HepG2 (cell line): ENCODE data around the gene FAM120B. TPM values are rescaled to one million over a fixed set of nuclear protein-coding genes. Genes with fewer than 3 reads are reported as not detected.

Experiments used
- ATAC-seq: fragments of 200-7000 bp; cut with Tn5 transposase; 3 replicates; pipeline ENCODE4 v1.9.1; 2020; ENCODE audit warnings: mild to moderate bottlenecking, moderate library complexity
- BruUV-seq: library from RNA; stranded (reverse); fragments of 400-500 nt; replicated peaks from 2 replicates; lab custom pipeline; 2021; lab: Mats Ljungman, UMichigan
- CTCF ChIA-PET: fragments of 300-600 bp; formaldehyde crosslinking; extraction: SDS; loops from one replicate; lab custom pipeline; 2021; ENCODE audit warnings: low total read pairs, inconsistent platforms, low intra/inter-chr PET ratio; lab: Yijun Ruan, JAX
- POLR2A ChIA-PET: fragments of 350-600 bp; sonication (Branson Sonifier 250); formaldehyde crosslinking; loops from one replicate; lab custom pipeline; 2020; ENCODE audit warnings: antibody characterized with exemption, inconsistent platforms; lab: Yijun Ruan, JAX
- DNase-seq: peaks from one replicate; pipeline ENCODE4 v3.0.0-alpha.2; 2015; ENCODE audit warnings: low spot score
- FAIRE-seq: peaks from 3 replicates; lab custom pipeline; 2011; peaks lifted over from hg19 to GRCh38; lab: Jason Lieb, UNC
- H2AFZ ChIP-seq: one replicate; pipeline ENCODE4 v1.6.1; 2011; ENCODE audit warnings: low read length, inconsistent platforms
- H3K27ac ChIP-seq: fragments of 300-600 bp; 3 replicates; pipeline ENCODE4 v1.8.0; 2011; ENCODE audit warnings: mixed run types, mild to moderate bottlenecking, mixed read lengths, low read length, inconsistent platforms; ENCODE audit not compliant: insufficient read depth; ENCODE audit errors: extremely low read length
- H3K27me3 ChIP-seq, 2 experiments: fragments of 200-600 bp in 1 of 2; 2 replicates in 1 of 2; 3 replicates in 1 of 2; pipeline versions ENCODE4 v1.6.0 to v1.8.0; 2011; ENCODE audit warnings: low read length in 2 of 2, mild to moderate bottlenecking in 2 of 2, moderate library complexity in 2 of 2, inconsistent platforms in 1 of 2; ENCODE audit not compliant: insufficient read depth in 2 of 2, control insufficient read depth in 1 of 2
- H3K36me3 ChIP-seq, 2 experiments: fragments of 200-600 bp in 1 of 2; replicated peaks in 1 of 2; 2 replicates in 1 of 2; 3 replicates in 1 of 2; pipeline versions ENCODE4 v1.5.1 to v1.8.0; 2011; ENCODE audit warnings: low read length in 2 of 2, inconsistent platforms in 1 of 2; ENCODE audit not compliant: insufficient read depth in 2 of 2, control insufficient read depth in 1 of 2
- H3K4me1 ChIP-seq: 2 replicates; pipeline ENCODE4 v1.5.1; 2012; ENCODE audit warnings: low read length, inconsistent platforms; ENCODE audit not compliant: insufficient read depth
- H3K4me2 ChIP-seq: 2 replicates; pipeline ENCODE4 v1.6.0; 2011; ENCODE audit warnings: low read depth, low read length, inconsistent platforms
- H3K4me3 ChIP-seq, 3 experiments: fragments of 200-600 bp in 1 of 3; sonication (generic), shearing (Covaris generic) in 1 of 3; replicated peaks in 1 of 3; 2 replicates each; pipeline ENCODE4 v1.5.1; 2011 to 2016; ENCODE audit warnings: low read length in 3 of 3, inconsistent platforms in 2 of 3, low read depth in 2 of 3, mild to moderate bottlenecking in 2 of 3, control low read depth in 1 of 3, mixed read lengths in 1 of 3; ENCODE audit not compliant: insufficient read depth in 1 of 3
- H3K79me2 ChIP-seq: one replicate; pipeline ENCODE4 v1.6.1; 2011; ENCODE audit warnings: low read length, inconsistent platforms; ENCODE audit not compliant: insufficient read depth
- H3K9ac ChIP-seq: 2 replicates; pipeline ENCODE4 v1.6.0; 2011; ENCODE audit warnings: mild to moderate bottlenecking, low read depth, low read length, inconsistent platforms; ENCODE audit not compliant: insufficient read depth
- H3K9me3 ChIP-seq: 2 replicates; pipeline ENCODE4 v1.5.1; 2012; ENCODE audit warnings: mild to moderate bottlenecking, low read length
- H4K20me1 ChIP-seq: 2 replicates; pipeline ENCODE4 v1.6.0; 2011; ENCODE audit warnings: inconsistent platforms, mild to moderate bottlenecking, low read length, moderate library complexity; ENCODE audit not compliant: insufficient read depth
- ARNTL ChIP-seq: sonication (generic); formaldehyde crosslinking; IDR thresholded peaks from 2 replicates; pipeline ENCODE4 v1.4.0; 2020; ENCODE audit warnings: mild to moderate bottlenecking, missing genetic modification reagents
- BRD4 ChIP-seq: sonication (generic); formaldehyde crosslinking; IDR thresholded peaks from 2 replicates; pipeline ENCODE4 v1.4.0; 2020; ENCODE audit warnings: missing genetic modification reagents
- CEBPZ ChIP-seq: IDR thresholded peaks from 2 replicates; pipeline ENCODE4 v1.6.1; 2012; ENCODE audit warnings: low read length, improper control_type of control experiment
- FOXA3 ChIP-seq: IDR thresholded peaks from 2 replicates; pipeline ENCODE4 v1.6.1; 2016; ENCODE audit warnings: missing genetic modification reagents, missing compliant biosample characterization
- GATAD1 ChIP-seq: IDR thresholded peaks from 2 replicates; pipeline ENCODE4 v1.6.1; 2016; ENCODE audit warnings: missing genetic modification reagents, missing compliant biosample characterization
- GFI1 ChIP-seq: sonication (generic); formaldehyde crosslinking; IDR thresholded peaks from 2 replicates; pipeline ENCODE4 v1.5.0; 2020; ENCODE audit warnings: missing genetic modification reagents, mild to moderate bottlenecking, borderline replicate concordance
- KMT2A ChIP-seq: sonication (generic); formaldehyde crosslinking; IDR thresholded peaks from 2 replicates; pipeline ENCODE4 v1.4.0; 2020; ENCODE audit warnings: missing genetic modification reagents
- NFYB ChIP-seq: sonication (generic); formaldehyde crosslinking; IDR thresholded peaks from 2 replicates; pipeline ENCODE4 v1.4.0; 2020; ENCODE audit warnings: missing genetic modification reagents
- NR3C1 ChIP-seq: sonication (generic); formaldehyde crosslinking; IDR thresholded peaks from 2 replicates; pipeline ENCODE4 v1.4.0; 2020; ENCODE audit warnings: missing genetic modification reagents
- ZHX1 ChIP-seq: sonication (generic); formaldehyde crosslinking; IDR thresholded peaks from 2 replicates; pipeline ENCODE4 v1.8.1; 2022; ENCODE audit warnings: low read depth, mild to moderate bottlenecking, missing genetic modification reagents
- ZNF225 ChIP-seq: sonication (generic); formaldehyde crosslinking; IDR thresholded peaks from 2 replicates; pipeline ENCODE4 v1.4.0; 2020; ENCODE audit warnings: mild to moderate bottlenecking, missing genetic modification reagents
- ZNF367 ChIP-seq: sonication (generic); formaldehyde crosslinking; IDR thresholded peaks from 2 replicates; pipeline ENCODE4 v1.4.0; 2020; ENCODE audit warnings: missing genetic modification reagents, borderline replicate concordance
- ZNF383 ChIP-seq: sonication (generic); formaldehyde crosslinking; IDR thresholded peaks from 2 replicates; pipeline ENCODE4 v1.4.0; 2020; ENCODE audit warnings: missing genetic modification reagents, mild to moderate bottlenecking, borderline replicate concordance
- ZNF503 ChIP-seq: sonication (generic); formaldehyde crosslinking; IDR thresholded peaks from 2 replicates; pipeline ENCODE4 v1.4.0; 2020; ENCODE audit warnings: missing genetic modification reagents
- ZNF564 ChIP-seq: sonication (generic); formaldehyde crosslinking; IDR thresholded peaks from 2 replicates; pipeline ENCODE4 v1.8.1; 2023; ENCODE audit warnings: mild to moderate bottlenecking, missing genetic modification reagents
- ZNF724P ChIP-seq: sonication (generic); formaldehyde crosslinking; IDR thresholded peaks from 2 replicates; pipeline ENCODE4 v1.8.0; 2022; ENCODE audit warnings: missing genetic modification reagents, borderline replicate concordance
- ZNF740 ChIP-seq: sonication (generic); formaldehyde crosslinking; IDR thresholded peaks from 2 replicates; pipeline ENCODE4 v1.4.0; 2020; ENCODE audit warnings: missing genetic modification reagents
- WGBS: methylation state at CpG from one replicate; pipeline ENCODE4 v1.1.6; 2017; ENCODE audit warnings: low lambda C conversion rate; 5-methylcytosine and 5-hydroxymethylcytosine counted together
- in situ Hi-C: cut with HindIII; loops from 2 replicates; pipeline ENCODE4 v1.10.0; 2017; ENCODE audit warnings: low pct_unique_long_range_greater_than_20kb; ENCODE audit not compliant: extremely low pct_ligation_motif_present
- intact Hi-C: fragments of 100-400 bp; cut with micrococcal nuclease; formaldehyde crosslinking; loops from one replicate; pipeline ENCODE4 v1.10.0; 2022; ENCODE audit not compliant: unreplicated experiment
- polyA plus RNA-seq, 8 experiments: library from polyadenylated mRNA; depleted of rRNA in 3 of 8; stranded (reverse) in 7 of 8; unstranded in 1 of 8; fragments of >200 nt; fragmentation: Illumina TruSeq in 4 of 8; extraction: Trizol in 4 of 8; gene quantifications; 2 replicates each; pipeline versions ENCODE4 v1.2.1 to v1.2.3, GENCODE V29; 2011 to 2016; ENCODE audit warnings: low read depth in 4 of 8, missing spikeins in 1 of 8, mixed read lengths in 1 of 8; ENCODE audit not compliant: insufficient read depth in 1 of 8
- total RNA-seq, 5 experiments: library from RNA; depleted of rRNA; stranded (reverse); fragments of >200 nt; fragmentation: Illumina TruSeq; extraction: Trizol; gene quantifications; 2 replicates each; pipeline ENCODE4 v1.2.3, GENCODE V29; 2016; ENCODE audit warnings: low read depth in 1 of 5

Gene FAM120B
- total and polyA plus RNA-seq, 2 of the 13 experiments (the other 11 are each of a cell fraction or from before 2014, with no cell fraction given), result 9.2 to 10.7 TPM

- POLR2A ChIA-PET, result interaction anchor here (0.9 to 1.6 kb wide), 4 partner anchors 10 to 516 kb away, joined by 3 to 4 read pairs (median 4); no protein-coding TSS in a partner anchor
- FAIRE-seq (no peak), DNase-seq (no peak), ATAC-seq (peak; percentile 48)
- H3K4me2 ChIP-seq, result peak overlapping the region; percentile 84
- peaks cover 8% of the 10 kb centered on the region; the same call in 1 of the 2 replicates for H3K9me3 ChIP-seq
- H3K9ac ChIP-seq, result peak overlapping the region; percentile 95
- no TSS peak for BruUV-seq
- intact Hi-C loops (loop anchor here (5.0 to 10.0 kb wide), 3 partner anchors 119 to 604 kb away; partner anchors contain the start of genes C6orf120, PSMB1, TBP and WDR27), in situ Hi-C loops (no loop called here)
- 15% methylated on average over 11 of the region's 29 CpGs for WGBS
- CTCF ChIA-PET, result no interaction called here
- peaks cover 42% of the 10 kb centered on the region for H3K79me2 ChIP-seq
- H3K4me3 ChIP-seq, result peak overlapping the region; percentile 78 to 98 (median 92)
- H3K27me3 ChIP-seq, result no peaks in the 10 kb centered on the region; a peak in 1 of 5 replicates
- H4K20me1 ChIP-seq, result no peaks in the 10 kb centered on the region
- H2AFZ ChIP-seq, result peak overlapping the region; percentile 73
- H3K36me3 ChIP-seq, result no peaks in the 10 kb centered on the region; a peak in 1 of 5 replicates
- H3K4me1 ChIP-seq, result peaks cover 28% of the 10 kb centered on the region
- peak overlapping the region; percentile 36 for H3K27ac ChIP-seq
- TF ChIP-seq ARNTL (CRISPR knock-in tag), result no peak
- TF ChIP-seq FOXA3, result no peak
- 0 out of 2 replicates have a peak, but pooled peaks have one; percentile 18 for TF ChIP-seq ZHX1 (CRISPR knock-in tag)
- no peak for TF ChIP-seq KMT2A
- TF ChIP-seq CEBPZ, result no peak
- no peak for TF ChIP-seq ZNF225 (CRISPR knock-in tag)
- no peak for TF ChIP-seq ZNF564 (CRISPR knock-in tag)
- no peak for TF ChIP-seq GATAD1 (CRISPR knock-in tag)
- TF ChIP-seq ZNF503 (CRISPR knock-in tag), result no peak
- no peak for TF ChIP-seq ZNF740 (CRISPR knock-in tag)
- 0 out of 2 replicates have a peak, but pooled peaks have one; percentile 29 for TF ChIP-seq ZNF367 (CRISPR knock-in tag)
- peak; percentile 67; the same call in 1 of the 2 replicates for TF ChIP-seq GFI1 (CRISPR knock-in tag)
- TF ChIP-seq ZNF383 (CRISPR knock-in tag), result no peak
- TF ChIP-seq ZNF724P, result no peak
- TF ChIP-seq BRD4 (CRISPR knock-in tag), result 0 out of 2 replicates have a peak, but pooled peaks have one; percentile 21
- TF ChIP-seq NFYB (CRISPR knock-in tag), result no peak
- TF ChIP-seq NR3C1, result no peak
Observed at GRCh38 chr6:170305805-170306323, 694 bp upstream of the FAM120B start.
